Kidney (tissue), 14 donors: Measurements from ENCODE around the gene SUGP2. TPM values are rescaled to one million over a fixed set of nuclear protein-coding genes. Genes with fewer than 3 reads are reported as not detected.

Source experiments
- DNase-seq, 5 donors: peaks; one replicate each; pipeline ENCODE4 v3.0.0-alpha.2; 2013 to 2020
- FAIRE-seq: peaks from 2 replicates; lab custom pipeline; 2012; peaks lifted over from hg19 to GRCh38; lab: Jason Lieb, UNC
- H3K27ac ChIP-seq, 2 donors: one replicate each; pipeline ENCODE4 v1.7.0; 2013; ENCODE audit warnings: low read depth in 2 of 2, low read length in 2 of 2, inconsistent platforms in 1 of 2
- H3K27me3 ChIP-seq: one replicate; pipeline ENCODE4 v1.7.1; 2013; ENCODE audit warnings: low read length, inconsistent platforms; ENCODE audit not compliant: control insufficient read depth, insufficient read depth
- H3K36me3 ChIP-seq, 3 donors: one replicate each; pipeline versions ENCODE4 v1.7.0 to v1.7.1; 2013; ENCODE audit warnings: low read length in 3 of 3, control low read depth in 1 of 3, inconsistent platforms in 1 of 3; ENCODE audit not compliant: insufficient read depth in 3 of 3, control insufficient read depth in 2 of 3
- H3K4me1 ChIP-seq, 3 donors: one replicate each; pipeline versions ENCODE4 v1.7.0 to v1.7.1; 2013; ENCODE audit warnings: low read length in 3 of 3, inconsistent platforms in 1 of 3, low read depth in 1 of 3; ENCODE audit not compliant: control insufficient read depth in 2 of 3, insufficient read depth in 2 of 3
- H3K4me3 ChIP-seq, 3 donors: one replicate each; pipeline versions ENCODE4 v1.7.0 to v1.8.1; 2013; ENCODE audit warnings: low read length in 3 of 3, control low read depth in 1 of 3, inconsistent platforms in 1 of 3
- H3K9ac ChIP-seq, 3 donors: one replicate each; pipeline versions ENCODE4 v1.7.0 to v1.7.1; 2013; ENCODE audit warnings: low read length in 3 of 3, control low read depth in 1 of 3, inconsistent platforms in 1 of 3
- H3K9me3 ChIP-seq, 3 donors: one replicate each; pipeline versions ENCODE4 v1.7.0 to v1.7.1; 2013; ENCODE audit warnings: low read length in 3 of 3, control low read depth in 1 of 3, inconsistent platforms in 1 of 3; ENCODE audit not compliant: control insufficient read depth in 2 of 3, insufficient read depth in 1 of 3
- CTCF ChIP-seq: IDR thresholded peaks from 3 replicates; pipeline ENCODE4 v1.5.1; 2012; ENCODE audit warnings: mild to moderate bottlenecking, moderate library complexity, borderline replicate concordance; ENCODE audit not compliant: insufficient read depth; ENCODE audit errors: extremely low read depth
- intact Hi-C: fragments of 100-400 bp; cut with DNase I; formaldehyde crosslinking; loops from one replicate; pipeline ENCODE4 v1.11.1; 2022
- polyA plus RNA-seq: library from polyadenylated mRNA; stranded (reverse); fragments of 350-450 nt; fragmentation: Illumina TruSeq; extraction: RNeasy Lipid Tissue Mini Kit (QIAGEN cat#74804); gene quantifications from one replicate; pipeline ENCODE4 v1.2.3, GENCODE V29; 2014; ENCODE audit warnings: low read depth, low replicate concordance; ENCODE audit not compliant: insufficient read depth
- total RNA-seq: library from RNA; stranded (reverse); fragmentation: NEBNext Ultra II Directional; extraction: Animal tissue kit (Norgen Biotek cat#: 25700); gene quantifications from one replicate; pipeline ENCODE4 v1.2.1, GENCODE V29; 2021
- donor health status: control.
- donor health status: control.
- donor health status: control.
- donor health status: control.
- donor health status: control.
- donor health status: DM: yes; HTN: yes; CAD: no.
- donor health status: Normal renal cell carcinoma (clear cell type).

Gene SUGP2
- total and polyA plus RNA-seq, 2 donors from 2014 or later: 47.5 to 74.1 TPM

- Histone ChIP-seq H3K36me3 (peaks cover 0 to 6% (median 3%) of the 10 kb centered on the region in 3 donors), H3K4me1 (peaks cover 0 to 20% (median 9%) of the 10 kb centered on the region in 3 donors), H3K27ac (no peak overlapping the region), H3K27me3 (no peaks in the 10 kb centered on the region), H3K9ac (no peak overlapping the region), H3K9me3 (no peaks in the 10 kb centered on the region), H3K4me3 (no peak overlapping the region)
- no peak for TF ChIP-seq CTCF
- DNase-seq (no peak), FAIRE-seq (no peak)
- intact Hi-C loops: loop anchor here (10.0 kb wide), 1 partner anchor 77 kb away; the partner anchor contains the start of gene TMEM161A
These were observed 24.0 kb upstream of the SUGP2 start for GRCh38 chr19:19057317-19057716.

DNA sequence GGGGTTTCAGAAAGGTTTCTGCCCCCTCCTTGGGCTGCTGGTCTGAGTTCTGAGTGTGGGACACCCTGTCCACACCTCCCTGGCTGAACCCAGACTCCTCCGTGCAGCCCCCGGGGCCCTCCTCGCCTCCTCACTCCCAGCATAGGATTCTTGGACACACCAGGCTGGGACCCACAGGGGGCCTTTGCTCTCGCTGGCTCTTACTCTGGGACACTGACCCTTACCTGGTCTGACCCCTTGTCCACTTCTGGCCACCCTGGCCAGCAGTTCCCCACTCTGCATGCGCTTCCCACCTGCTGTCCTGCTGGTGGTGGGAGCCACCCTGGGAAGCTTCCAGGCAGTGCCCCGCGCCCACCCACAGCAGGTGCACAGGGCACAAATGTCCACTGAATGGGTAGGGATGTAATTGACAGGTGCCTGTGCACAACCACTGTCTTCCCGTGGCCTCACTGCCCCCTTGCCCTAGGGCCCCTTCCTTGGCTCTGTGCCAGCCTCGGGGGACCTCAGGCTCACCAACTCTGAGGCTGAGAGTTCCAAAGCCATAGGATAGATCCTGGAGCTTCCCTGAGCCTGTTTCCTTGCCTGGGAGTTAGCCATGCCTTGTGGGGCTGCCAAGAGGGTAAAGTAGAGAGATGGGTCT is 23.4 kb upstream of the SUGP2 start:
- no peak overlapping the region for H3K27ac ChIP-seq
- DNase-seq: no peak
- H3K27me3 ChIP-seq: no peaks in the 10 kb centered on the region
- H3K9ac ChIP-seq: no peak overlapping the region
- H3K4me1 ChIP-seq: peaks cover 0 to 15% (median 5%) of the 10 kb centered on the region in 3 donors
- FAIRE-seq: no peak
- H3K36me3 ChIP-seq: peaks cover 0 to 11% (median 5%) of the 10 kb centered on the region in 3 donors
- TF ChIP-seq CTCF: no peak
- H3K9me3 ChIP-seq: no peaks in the 10 kb centered on the region
- intact Hi-C loops: loop anchor here (10.0 kb wide), 1 partner anchor 78 kb away; the partner anchor contains the start of gene TMEM161A
- no peak overlapping the region for H3K4me3 ChIP-seq

- H3K4me1 ChIP-seq: peaks cover 0 to 5% (median 0%) of the 10 kb centered on the region in 3 donors
- DNase-seq (no peak), FAIRE-seq (no peak)
- no peak overlapping the region for H3K9ac ChIP-seq
- no peaks in the 10 kb centered on the region for H3K27me3 ChIP-seq
- intact Hi-C loops: loop anchor here (10.0 kb wide), 1 partner anchor 79 kb away; the partner anchor contains the start of gene TMEM161A
- peaks cover 0 to 13% (median 7%) of the 10 kb centered on the region in 3 donors for H3K36me3 ChIP-seq
- no peak for TF ChIP-seq CTCF
- no peaks in the 10 kb centered on the region for H3K9me3 ChIP-seq
- no peak overlapping the region for H3K4me3 ChIP-seq
- no peak overlapping the region for H3K27ac ChIP-seq
These were observed 22.4 kb upstream of the SUGP2 start for GRCh38 chr19:19055701-19056100.
